NCI-H2107 treated with DMSO at 0.1 percent for 48 hours (cell line): Measurements from ENCODE around the gene GPX4.
"Not testable (repeated sequence)": the region's sequence is repeated elsewhere in the genome, so short reads cannot be mapped to it uniquely, and the experiment has no call there.

ENCODE experiments used
- DNase-seq: peaks from one replicate; lab custom pipeline; 2025; ENCODE audit not compliant: unreplicated experiment; lab: John Stamatoyannopoulos, UW

GPX4 gene

DNA sequence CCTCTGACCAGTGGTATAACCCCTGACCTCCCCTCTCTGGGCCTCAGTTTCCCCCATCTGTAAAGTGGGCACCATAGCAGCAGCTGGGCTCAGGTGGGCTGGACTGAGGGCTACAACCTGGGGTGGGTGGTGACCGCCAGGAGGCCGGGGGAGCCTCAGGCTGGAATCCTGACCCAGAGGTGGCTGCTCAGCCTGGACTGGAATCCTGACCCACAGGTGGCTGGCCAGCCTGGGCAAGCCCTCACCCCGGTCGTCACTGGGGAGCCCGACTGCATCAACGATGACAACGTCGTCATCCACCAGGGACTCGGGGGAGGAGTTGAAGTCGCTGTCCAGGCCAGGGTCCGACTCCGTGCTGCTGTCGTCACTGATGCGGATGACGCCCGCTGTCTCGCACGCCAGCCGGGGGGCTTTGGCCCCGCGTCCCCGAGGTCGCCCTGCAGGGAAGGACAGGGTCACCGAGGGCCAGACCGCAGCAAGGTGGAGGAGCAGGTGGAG is 10.2 kb downstream of the GPX4 start:
- DNase-seq: no peak

DNA sequence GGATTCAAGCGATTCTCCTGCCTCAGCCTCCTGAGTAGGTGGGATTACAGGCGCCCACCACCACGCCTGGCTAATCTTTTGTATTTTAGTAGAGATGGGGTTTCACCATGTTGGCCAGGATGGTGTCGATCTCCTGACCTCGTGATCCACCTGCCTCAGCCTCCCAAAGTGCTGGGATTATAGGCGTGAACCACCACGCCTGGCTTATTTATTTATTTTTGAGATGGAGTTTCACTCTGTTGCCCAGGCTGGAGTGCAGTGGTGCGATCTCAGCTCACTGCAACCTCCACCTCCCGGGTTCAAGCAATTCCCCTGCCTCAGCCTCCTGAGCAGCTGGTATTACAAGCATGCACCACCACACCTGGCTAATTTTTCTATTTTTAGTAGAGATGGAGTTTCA is 10.9 kb downstream of the GPX4 start:
- DNase-seq: not testable (repeated sequence)

DNA sequence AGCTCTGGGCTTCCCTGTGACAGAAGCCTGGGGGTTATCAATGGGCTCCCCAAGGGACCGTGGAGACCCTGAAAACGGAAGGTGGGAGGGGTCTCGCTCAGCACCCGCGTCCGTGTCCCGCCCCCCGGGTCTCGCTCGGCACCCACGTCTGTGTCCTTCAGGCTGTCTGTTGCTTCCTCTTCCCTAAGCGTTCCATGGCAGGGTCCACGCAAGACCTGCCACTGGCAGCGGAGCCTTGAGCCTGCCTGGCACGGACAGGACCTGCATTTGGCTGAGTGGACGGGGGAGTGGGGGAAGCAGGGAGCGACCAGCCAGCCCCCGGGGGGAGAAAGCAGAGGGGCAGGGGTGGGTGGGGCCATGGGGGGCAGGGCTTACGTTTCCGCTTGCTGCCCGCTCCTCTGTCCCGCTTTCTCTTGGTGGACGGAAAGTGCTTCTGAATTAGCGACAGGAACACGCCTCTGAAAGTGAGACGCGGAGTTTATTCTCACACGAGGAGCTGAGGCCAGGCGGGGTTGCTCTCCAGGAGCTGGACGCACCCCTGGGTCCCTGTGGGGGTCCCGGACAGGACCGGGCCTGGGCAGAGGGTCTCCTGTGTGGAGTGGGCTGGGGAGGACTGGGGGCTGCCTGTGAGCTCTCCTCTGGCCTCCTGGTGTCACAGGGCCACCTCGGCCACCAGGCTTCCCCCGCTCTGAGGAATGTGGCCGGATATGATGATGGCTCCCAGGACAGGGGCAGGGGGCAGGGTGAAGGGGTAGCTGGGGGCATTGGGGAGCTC is 12.0 kb downstream of the GPX4 start:
- DNase-seq: no peak

DNA sequence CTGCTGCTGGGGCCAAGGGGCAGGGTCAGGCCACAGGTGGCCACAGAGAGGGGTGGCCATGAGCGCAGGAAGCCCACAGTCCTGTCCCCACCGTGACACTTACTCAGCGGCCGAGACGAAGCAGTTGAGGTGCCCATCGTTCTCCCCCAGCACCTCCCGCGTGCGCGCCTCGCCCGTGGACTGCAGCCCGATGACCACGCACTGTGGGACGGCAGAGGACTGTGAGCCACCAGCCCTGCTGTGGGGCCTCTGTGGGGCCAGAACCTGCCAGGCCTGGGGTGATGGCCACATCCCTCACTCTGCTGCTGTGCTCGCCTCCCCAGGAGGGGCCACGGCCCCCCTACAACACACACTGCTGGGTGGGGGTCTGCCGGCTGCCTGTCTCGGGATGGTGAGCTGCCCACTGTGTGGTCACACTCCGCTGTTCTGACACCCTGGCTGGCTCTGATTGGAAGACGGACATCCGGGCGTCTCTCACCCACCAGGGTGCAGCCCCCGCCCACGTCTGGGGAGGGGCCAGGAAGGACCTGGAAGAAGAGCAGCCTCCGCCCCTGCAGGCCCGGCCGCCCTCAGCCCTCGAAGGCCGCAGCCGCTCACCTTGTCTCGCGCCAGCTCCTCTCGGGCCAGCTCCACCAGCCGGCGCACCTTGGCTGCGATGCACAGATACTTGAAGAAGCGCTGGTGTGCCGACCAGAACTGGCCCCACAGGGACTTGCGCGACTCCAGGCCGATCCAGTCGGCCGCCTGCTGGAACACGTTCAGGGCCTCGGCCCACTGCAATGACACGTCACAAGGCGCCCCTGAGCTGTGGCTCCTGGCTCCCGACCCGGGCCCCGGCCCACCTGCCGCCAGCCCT is 13.2 kb downstream of the GPX4 start:
- DNase-seq: no peak

DNA sequence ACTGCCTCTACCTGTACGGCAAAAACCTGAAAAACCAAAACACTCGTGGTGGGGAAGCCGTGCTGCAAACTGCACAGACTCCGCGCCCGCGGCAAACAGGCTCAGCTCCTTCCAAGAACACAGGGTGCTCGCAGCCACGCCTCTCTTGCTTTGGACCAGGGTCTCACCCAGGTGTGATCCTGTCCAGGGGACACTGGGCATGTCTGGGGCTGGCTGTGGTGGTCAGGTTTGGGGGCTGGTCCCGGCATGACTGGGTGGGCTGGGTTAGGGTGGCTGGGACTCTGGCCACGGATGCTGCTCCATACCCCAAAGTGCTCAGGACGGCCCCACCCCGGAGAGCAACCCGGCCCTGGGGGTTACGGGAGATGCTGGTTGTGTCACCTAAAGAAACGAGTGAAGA is 13.9 kb downstream of the GPX4 start:
- no peak for DNase-seq

DNA sequence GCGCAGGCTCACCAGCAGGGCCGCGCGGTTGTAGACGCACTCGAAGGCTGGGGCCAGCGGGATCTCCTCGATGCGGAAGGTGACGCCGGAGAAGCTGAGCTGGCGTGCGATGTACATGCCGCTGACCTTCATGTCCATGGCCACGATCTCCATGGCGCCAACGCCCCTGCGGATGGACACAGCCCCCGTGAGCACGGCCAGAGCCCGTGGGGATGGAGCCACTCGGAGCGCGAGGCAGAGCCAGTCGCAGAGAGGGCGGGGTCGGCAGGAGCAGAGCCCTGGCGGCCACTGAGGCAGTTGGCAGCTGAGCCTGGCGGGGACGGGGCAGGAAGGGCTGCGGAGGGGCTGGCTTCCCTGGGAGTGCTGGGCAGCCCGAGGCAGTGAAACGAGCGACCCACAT is 15.2 kb downstream of the GPX4 start:
- DNase-seq: no peak

DNA sequence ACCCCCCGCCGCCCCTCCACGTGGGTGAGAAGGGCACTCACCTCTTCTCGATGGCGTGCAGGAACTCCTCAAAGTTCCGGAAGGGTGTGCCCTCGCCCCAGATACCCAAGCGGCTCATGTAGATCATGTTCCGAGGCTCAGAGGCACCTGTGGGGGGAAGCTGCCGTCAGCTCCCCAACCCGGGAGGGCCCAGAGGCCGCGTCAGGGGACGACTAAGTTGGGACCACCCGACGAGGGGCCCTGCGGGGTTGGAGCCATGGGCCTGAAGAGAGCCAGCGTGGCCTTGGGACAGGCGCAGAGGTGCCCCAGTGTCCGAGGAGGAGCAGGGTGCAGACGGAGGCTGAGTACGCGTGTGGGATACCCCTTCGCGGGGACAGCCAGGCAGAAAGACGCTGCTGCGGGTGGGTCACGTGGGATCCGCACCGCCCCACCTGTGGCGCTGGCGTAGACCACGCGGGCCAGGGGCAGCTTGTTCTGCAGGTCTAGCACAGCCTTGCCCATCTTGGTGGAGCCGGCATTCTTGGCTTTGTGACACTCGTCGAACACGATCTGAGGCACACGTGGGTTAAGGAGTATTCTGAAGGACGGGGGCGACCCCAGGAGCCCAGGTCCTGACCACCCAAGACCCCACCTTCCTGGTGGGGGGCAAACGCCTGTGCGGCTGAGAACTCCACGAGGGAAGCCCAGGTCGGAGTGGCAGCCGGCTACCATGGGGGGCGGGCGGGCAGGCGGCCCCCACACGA is 15.9 kb downstream of the GPX4 start:
- no peak for DNase-seq

DNA sequence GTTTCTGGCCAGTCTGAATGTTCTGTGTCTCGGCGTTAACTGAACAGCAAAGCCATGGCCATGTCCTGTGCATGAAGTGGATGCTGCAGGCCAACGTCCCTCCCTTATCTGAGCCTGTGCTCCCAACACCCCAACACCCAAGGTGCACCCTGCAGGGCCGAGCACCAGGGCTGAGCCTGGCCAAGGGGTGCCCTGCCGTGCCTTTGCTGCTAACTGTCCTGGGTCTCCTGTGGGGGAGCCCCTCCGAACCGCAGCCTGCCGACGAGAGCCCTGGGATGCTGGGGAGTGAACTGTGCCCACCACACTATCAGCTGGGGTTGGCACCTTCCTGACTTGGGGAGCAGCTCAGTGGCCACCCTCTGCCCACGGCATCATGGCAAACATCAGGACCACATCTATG is 17.6 kb downstream of the GPX4 start:
- no peak for DNase-seq

DNA sequence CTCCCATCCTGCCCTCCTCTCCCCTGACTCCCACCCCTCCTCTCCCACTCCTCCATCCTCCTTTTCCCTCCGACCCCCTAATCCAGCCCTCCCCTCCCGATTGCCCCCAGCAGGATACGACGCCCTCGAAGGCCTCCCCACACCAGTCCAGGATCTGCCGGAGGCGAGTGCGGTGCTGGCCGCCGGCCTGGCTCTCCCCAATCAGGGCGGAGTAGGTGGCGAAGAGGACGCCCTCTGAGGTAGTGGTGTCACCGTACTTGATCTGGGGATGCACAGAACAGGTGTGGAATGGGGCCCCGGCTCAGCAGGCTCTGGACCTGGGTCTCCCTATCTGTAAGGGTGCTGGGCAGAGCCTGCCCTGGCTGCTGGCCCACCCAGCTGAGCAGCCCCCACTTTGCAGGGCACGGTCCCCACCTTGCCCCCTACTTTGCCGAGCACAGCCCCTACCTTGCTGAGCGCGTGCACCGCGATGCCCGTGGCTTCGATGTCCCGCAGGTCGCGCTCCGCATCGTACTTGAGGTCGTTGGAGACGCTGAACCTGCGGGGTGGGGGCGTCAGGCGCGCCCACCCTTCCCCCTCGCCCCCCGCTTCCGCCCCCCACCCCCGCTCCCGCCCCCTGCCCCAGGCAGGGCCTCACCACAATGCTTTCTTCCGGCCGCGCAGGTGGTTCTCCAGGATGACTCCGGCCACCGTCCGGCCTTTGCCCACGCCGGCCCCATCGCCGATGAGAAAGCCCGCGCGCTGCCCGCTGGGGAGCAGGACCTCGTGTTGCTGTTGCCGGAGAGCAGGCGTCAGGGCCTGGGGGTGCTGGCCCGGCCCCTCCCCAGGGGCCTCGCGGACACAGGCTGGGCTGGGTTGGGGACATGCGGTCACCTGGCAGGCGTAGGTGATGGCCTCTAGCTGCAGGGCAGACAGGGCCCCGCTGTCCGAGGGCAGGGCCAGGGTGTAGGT is 18.5 kb downstream of the GPX4 start:
- DNase-seq: no peak

DNA sequence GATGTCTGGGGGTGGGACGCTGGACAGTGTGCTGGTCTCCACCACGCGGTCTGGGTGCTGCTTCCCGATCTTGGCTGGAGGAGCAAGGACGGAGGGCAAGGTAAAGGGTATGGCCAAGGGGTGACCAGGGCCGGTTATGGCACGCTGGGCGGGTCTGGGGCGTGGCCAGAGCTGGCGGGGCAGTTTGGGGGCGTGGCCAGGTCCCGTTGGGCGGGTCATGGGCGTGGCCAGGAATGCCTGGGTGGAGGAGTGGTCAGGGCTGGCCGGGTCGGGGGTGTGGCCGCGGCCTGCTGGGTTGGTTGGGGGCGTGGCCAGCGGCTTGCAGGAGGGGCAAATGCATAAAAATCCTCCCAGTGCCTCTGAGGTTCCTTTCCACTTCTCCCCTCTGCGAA is 19.2 kb downstream of the GPX4 start:
- no peak for DNase-seq

DNA sequence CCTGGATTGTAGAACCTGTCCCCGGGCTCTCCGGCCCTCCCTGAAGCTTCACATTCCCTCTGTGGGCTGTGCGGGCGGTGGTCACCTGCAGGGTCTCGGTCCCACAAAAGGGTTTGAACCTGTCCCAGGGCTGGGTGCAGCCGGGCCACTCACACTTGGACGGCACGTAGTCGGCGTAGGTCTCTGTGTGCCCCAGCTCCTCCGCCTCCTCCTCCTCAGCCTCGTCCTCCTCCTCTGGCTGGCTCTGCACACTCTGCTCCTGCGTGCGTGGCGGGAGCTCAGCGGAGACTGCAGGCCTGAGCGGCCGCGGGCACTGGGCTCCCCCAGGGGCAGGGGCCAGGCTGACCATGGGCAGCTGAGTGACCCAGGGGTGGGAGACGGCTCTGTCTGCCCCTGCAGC is 19.6 kb downstream of the GPX4 start:
- no peak for DNase-seq

DNA sequence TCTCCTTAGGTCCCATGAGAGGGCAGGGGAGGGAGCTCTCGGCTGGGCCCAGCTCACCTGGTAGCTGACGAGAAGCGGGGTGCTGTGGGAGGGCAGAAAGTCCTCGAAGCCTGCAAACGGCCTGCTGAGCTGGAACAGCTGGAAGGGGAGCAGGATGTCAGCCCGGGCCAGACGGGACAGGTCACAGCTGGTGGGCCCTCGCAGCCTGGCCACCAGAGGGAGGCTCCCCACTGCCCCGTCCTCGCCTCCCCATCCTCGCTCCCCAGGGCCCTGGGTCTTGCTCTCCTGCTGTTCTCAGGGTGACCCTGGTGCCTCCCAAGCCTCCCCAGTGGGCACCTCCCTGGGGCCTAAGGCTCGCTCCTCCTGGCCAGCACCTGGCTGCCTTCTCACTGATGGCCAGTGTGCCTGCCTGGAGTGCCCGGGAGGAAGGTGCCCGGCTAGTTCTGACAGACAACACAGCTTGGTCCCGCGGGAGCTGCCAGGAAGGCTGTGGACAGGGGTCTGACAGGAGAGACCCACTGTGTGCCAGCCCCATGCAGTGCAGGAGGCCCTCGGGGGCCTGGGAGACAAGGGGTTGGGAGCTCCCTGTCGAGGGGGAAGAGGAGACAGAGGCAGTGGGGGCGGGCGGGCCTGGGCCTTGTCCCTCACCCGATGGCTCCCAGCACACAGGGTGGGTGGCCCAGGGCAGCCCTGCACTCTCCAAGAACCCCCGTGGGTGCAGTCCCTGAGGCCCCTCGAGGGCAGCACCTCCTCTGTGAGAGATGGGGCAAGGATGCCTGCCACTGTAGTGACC is 20.3 kb downstream of the GPX4 start:
- no peak for DNase-seq

DNA sequence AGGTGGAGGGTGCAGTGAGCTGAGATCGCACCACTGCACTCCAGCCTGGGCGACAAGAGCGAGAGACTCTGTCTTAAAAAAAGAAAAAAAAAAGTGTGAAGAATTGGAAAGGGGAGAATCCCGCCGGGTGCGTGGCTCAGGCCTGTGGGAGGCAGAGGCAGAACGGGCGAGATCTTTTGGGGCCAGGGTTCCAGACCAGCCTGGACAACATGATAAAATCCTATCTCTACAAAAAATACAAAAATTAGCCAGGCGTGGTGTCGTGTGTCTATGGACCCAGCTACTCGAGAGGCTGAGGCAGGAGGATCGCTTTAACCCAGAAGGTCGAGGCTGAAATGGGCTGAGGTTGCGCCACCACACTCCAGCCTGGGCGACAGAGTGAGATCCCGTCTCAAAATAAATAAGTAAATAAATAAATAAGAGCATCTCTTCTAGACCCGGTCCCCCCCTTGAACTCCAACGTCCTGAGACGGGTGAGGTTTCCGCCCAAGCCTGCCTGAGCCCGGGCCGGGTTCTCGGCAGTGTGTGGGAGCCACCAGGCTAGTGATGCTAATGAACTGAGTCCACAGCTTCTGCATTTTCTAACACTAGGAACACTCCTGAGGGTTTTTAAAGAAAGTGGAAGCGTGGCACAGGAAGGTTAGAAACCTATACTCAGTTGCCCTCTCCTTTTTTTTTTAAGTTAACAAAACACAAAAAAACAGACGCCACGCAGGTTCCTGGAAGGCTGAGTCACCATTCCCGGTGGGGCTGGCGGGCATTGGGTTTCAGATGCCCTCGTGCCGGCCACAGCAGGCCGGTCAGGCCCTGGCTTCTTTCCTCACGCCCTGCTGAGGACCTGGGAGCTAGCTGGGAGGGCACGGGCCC is 22.0 kb downstream of the GPX4 start:
- DNase-seq: no peak

DNA sequence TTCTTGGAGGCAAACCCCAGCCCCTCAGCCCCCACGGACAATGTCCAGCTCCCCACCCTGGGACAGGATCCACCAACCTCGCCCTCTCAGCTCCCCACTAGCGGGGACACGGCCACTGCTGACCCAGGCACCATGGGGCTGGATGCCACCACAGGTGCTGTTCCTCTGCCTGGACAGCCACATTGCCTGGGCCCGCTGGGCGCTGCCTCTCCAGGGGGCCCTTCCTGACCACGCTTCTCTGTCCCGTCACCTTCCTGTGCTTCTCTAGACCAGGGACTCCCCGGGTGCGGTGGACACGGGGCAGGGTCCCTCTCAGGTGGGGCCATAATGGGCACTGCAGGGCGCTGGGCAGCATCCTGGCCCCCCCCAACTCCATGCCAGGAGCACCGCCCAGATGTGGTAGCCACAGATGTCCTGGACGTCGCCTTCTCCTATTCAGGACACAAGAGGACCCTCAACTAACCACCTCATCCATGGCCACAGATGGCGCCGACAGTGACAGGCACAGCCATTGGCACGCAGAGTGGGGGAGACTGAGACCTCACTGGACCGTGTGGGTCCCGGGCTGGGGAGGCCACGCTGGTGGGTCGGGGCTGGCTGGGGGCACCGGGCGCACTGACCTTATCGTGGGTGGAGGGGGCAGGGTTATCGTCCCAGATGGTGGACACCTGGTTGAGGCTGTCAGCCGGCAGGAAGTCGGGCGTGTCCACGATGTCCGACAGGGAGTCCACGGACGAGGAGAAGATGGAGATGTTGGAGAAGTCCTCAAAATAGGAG is 23.4 kb downstream of the GPX4 start:
- no peak for DNase-seq

DNA sequence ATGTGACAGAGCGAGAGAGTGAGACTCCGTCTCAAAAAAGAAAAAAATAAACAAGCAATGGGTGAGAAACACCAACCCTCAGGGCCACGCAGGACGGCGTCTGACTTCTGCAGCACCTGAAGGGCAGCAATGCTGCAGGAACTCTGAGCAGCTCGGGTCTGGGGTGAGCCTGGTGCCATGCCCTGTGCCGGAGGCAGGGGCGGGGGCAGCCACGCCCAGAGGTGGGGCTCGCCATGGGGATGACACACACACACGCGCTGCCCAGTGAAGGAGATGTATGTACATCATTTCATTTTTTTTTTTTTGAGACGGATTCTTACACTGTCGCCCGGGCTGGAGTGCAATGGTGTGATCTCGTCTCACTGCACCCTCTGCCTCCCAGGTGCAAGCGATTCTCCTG is 24.3 kb downstream of the GPX4 start:
- no peak for DNase-seq

DNA sequence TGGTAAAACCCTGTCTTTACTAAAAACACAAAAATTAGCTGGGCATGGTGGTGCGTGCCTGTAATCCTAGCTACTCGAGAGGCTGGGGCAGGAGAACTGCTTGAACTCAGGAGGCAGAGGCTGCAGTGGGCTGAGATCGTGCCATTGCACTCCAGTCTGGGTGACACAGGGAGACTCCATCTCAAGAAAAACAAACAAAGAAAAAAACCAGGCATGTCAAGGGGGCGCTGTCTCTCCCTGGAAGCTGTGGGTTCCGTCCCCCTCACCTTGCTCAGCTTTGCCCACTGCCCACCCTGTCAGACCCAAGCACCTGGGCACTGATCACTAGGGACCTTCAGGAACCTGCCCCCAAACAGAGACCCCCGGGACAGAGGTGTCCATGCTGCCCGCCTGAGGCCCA is 25.3 kb downstream of the GPX4 start:
- DNase-seq: not testable (repeated sequence)

DNA sequence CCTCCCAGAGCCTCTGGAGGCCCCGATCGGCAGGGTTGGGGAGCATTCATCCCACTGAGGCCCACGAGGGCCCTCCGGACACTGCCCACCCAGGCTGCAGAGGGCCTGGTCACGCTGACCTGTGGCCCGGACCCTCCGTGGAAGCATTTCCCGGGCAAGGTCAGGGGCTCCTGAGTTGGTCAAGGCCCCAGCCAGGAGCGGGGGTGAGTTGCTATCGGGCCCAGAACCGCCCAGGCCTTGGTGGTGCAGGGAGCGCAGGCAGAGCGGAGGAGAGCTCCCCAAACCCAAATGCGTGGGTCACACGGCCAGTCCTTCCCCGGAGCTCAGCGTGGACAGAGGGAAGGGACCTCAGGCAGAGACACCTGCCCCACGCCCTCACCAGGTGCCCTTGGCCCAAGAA is 25.7 kb downstream of the GPX4 start:
- no peak for DNase-seq
